H1 (cell line): ENCODE data around the gene TMEM117.

ENCODE experiments used
- E2F6 ChIP-seq: IDR thresholded peaks from 2 replicates; pipeline ENCODE4 v1.6.1; 2012; ENCODE audit warnings: inconsistent platforms
- POLR2A ChIP-seq, 2 experiments: IDR thresholded peaks; 1 replicate in 1 of 2; 2 replicates in 1 of 2; pipeline ENCODE4 v1.6.1; 2011; ENCODE audit warnings: low read depth in 2 of 2, low read length in 2 of 2, mild to moderate bottlenecking in 2 of 2; ENCODE audit errors: control extremely low read depth in 1 of 2
- SRF ChIP-seq: IDR thresholded peaks from 2 replicates; pipeline ENCODE4 v1.6.1; 2011; ENCODE audit warnings: mild to moderate bottlenecking, low read depth, low read length, moderate library complexity
- YY1 ChIP-seq: IDR thresholded peaks from 2 replicates; pipeline ENCODE4 v1.6.1; 2011; ENCODE audit warnings: low read depth, mild to moderate bottlenecking, low read length
- TF ChIP-seq, protein P1 (sequence below), 3 experiments: IDR thresholded peaks; 1 replicate in 2 of 3; 2 replicates in 1 of 3; pipeline versions ENCODE4 v1.5.1 to v1.6.1; 2011; ENCODE audit warnings: low read length in 3 of 3, mild to moderate bottlenecking in 3 of 3, inconsistent platforms in 2 of 3, low read depth in 1 of 3, moderate library complexity in 1 of 3; ENCODE audit not compliant: insufficient read depth in 1 of 3; ENCODE audit errors: control extremely low read depth in 1 of 3

DNA sequence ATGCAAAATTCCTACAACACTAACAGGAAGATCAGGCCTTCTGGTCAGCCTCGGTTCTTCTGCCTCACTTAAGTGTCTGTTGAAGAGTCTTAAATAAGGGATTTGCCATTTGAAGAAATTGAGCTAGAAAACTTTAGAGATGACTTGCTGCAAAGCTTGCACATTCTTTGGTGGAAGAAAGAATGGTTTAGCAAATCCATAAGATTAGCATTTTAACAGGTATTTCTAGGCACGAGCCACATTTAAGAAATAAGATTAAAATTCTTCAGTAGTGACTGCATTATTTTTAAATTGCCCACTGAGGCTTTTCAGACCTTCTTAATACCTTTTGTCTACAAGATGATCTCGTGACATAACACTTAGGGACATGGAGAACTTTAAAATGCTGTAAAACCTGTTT lies 327.1 kb downstream of the TMEM117 start:
- no peak for TF ChIP-seq E2F6
- TF ChIP-seq, protein P1, sequence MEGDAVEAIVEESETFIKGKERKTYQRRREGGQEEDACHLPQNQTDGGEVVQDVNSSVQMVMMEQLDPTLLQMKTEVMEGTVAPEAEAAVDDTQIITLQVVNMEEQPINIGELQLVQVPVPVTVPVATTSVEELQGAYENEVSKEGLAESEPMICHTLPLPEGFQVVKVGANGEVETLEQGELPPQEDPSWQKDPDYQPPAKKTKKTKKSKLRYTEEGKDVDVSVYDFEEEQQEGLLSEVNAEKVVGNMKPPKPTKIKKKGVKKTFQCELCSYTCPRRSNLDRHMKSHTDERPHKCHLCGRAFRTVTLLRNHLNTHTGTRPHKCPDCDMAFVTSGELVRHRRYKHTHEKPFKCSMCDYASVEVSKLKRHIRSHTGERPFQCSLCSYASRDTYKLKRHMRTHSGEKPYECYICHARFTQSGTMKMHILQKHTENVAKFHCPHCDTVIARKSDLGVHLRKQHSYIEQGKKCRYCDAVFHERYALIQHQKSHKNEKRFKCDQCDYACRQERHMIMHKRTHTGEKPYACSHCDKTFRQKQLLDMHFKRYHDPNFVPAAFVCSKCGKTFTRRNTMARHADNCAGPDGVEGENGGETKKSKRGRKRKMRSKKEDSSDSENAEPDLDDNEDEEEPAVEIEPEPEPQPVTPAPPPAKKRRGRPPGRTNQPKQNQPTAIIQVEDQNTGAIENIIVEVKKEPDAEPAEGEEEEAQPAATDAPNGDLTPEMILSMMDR (IDR thresholded peaks at IDR 0.05; ENCODE audit: control extremely low read depth in 1 of 3, insufficient read depth in 1 of 3, low read depth in 1 of 3, low read length in 3 of 3): no peak
- TF ChIP-seq POLR2A (IDR thresholded peaks at IDR 0.05; ENCODE audit: control extremely low read depth in 1 of 2, low read depth in 2 of 2, low read length in 2 of 2): no peak
- no peak for TF ChIP-seq SRF
- TF ChIP-seq YY1: no peak
